ENCODE data around the gene TRABD.
A peak's percentile ranks its signal among the peaks of the same experiment; 100 is the strongest.

The TRABD gene

DNA sequence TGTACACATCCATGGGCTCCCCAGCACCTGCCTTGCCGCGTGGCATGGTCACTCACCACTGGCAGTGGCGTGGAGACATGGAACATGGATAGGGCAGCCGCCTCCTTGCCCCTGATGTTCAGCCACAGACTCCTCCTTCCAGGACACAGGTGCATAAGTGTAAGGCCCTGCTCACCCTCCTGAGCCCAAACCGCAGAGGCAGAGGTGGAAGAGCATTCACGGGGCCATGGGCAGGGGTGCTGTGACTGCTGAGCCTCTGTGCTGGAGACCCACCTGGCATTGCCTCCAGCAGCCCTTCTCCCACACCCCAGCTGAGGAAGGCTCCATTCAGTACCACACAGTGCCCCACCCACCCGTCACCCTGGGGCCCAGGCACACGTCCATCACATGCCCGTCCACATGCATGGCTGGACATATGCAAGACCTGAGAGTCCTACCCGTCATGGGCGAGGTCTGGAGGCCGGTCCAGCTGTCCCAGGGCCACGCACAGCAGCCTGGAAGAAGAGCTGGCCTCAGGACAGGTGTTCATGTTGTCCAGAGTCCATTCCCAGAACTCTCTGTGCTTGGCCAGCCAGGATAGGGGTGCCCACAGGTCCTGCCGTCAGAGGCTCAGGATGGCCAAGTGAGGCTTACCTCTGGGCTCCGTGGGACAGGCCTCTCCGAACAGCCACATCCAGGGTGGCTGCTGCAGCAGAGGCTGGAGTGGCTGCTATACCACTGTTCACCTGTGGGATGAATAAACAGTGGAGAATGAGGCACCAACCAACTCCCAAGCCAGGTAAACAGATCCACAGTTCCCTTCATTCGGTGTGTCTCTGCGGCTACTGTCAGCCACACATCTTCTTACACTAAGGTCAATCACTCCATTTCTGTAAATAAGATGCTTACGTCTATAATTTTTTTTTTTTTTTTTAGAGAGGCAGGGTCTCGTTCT lies 60.8 kb downstream of the TRABD start:
- ATAC-seq (replicated peaks; ENCODE audit: extremely low read depth, poor library complexity, severe bottlenecking) (no peak), DNase-seq (ENCODE audit: low spot score in 2 of 2) (no peak)
- Mint-ChIP-seq H3K4me1 (peaks cover 37% of the 10 kb centered on the region), H3K27me3 (no peaks in the 10 kb centered on the region), H3K36me3 (ENCODE audit: insufficient read depth) (peaks cover 22% of the 10 kb centered on the region), H3K9me3 (no peaks in the 10 kb centered on the region), H3K4me3 (peak overlapping the region; percentile 88), H3K27ac (ENCODE audit: low read depth) (peak overlapping the region; percentile 96)

DNA sequence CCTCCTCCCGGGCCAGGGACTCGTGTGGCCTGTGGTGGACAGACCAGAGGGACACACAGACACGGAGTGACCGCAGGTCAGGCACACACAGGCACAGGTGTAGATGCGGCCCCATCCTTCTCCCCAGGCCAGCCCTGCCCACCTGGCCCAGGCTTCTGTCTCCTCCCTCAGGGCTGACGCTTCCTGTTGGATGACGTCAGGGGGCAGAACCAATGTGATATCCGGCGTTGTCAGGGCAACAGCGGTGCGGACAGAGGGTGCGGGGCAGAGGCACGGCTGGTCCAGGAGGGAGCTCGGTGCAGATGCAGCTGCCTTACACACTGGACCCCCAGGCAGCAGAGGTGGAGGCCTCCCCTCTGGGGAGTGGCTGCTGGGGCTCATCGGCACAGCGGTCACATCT lies 62.0 kb downstream of the TRABD start:
- Mint-ChIP-seq H3K4me3 (peak overlapping the region; percentile 72), H3K27ac (ENCODE audit: low read depth) (peak overlapping the region; percentile 96), H3K4me1 (peaks cover 33% of the 10 kb centered on the region), H3K36me3 (ENCODE audit: insufficient read depth) (peaks cover 18% of the 10 kb centered on the region), H3K27me3 (no peaks in the 10 kb centered on the region), H3K9me3 (no peaks in the 10 kb centered on the region)
- peak in 1 of 2 donors; percentile 70 for DNase-seq (ENCODE audit: low spot score in 2 of 2)
- no peak for ATAC-seq (replicated peaks; ENCODE audit: extremely low read depth, poor library complexity, severe bottlenecking)

DNA sequence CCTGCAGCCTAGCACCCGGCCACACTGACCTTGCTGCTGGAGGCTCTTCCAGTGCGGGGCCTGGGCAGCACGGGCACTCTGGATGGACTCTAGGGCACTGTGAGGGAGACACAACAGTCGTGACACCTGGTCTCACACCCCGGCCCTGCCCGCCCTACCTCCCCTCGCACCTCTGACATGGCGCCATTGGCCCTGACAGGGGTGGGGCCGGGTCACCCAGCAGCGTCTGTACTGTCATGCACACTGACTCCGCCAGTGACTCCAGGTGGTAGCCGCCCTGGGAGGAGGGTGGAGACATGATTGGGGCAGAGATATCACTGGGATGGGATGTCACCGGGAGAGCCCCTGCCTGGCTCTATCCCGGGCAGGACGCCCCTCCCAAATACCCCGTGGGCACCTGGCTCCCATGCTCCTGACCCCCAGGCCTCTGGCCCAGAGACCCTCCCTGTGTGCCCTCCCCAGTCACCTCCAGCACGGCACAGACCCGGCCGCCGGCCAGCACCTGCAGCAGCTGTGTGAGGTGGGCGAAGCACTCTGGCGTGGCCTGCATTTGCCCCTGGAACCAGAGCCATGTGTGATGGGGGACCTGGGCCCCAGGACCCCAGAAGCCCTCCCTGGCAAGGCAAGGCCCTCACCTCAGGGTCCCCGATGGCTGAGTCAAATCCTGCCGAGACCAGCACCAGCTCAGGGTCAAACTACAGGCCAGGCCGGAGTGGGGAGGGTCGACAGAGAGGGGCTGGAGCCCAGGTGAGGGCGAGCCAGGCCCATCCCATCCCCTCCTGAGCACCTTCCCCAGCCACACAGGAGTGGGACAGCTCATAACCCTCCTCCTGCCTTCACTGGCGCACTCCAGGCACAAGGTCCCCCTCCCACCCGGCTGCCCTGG lies 62.7 kb downstream of the TRABD start:
- peak overlapping the region; percentile 72 for H3K4me3 Mint-ChIP-seq
- peaks cover 31% of the 10 kb centered on the region for H3K4me1 Mint-ChIP-seq
- ATAC-seq (replicated peaks; ENCODE audit: extremely low read depth, poor library complexity, severe bottlenecking) (no peak), DNase-seq (ENCODE audit: low spot score in 2 of 2) (no peak)
- no peaks in the 10 kb centered on the region for H3K9me3 Mint-ChIP-seq
- peaks cover 18% of the 10 kb centered on the region for H3K36me3 Mint-ChIP-seq (ENCODE audit: insufficient read depth)
- H3K27ac Mint-ChIP-seq (ENCODE audit: low read depth): peak overlapping the region; percentile 96
- H3K27me3 Mint-ChIP-seq: no peaks in the 10 kb centered on the region
